Measurements from ENCODE around the gene GPSM3. TPM values are rescaled to one million over a fixed set of nuclear protein-coding genes. Genes with fewer than 3 reads are reported as not detected.
"Not testable (repeated sequence)": the region's sequence is repeated elsewhere in the genome, so short reads cannot be mapped to it uniquely, and the experiment has no call there.

Gene GPSM3
- total RNA-seq, 1 experiment from 2014 or later = 10.0 TPM

GRCh38 chr6:32147401-32148132 lies 44.9 kb downstream of the GPSM3 start:
- DNase-seq (ENCODE audit: low spot score) (no peak), ATAC-seq (no peak)
- H3K4me3 Mint-ChIP-seq = peak overlapping the region; percentile 95
- H3K9me3 Mint-ChIP-seq = no peaks in the 10 kb centered on the region
- peaks cover 46% of the 10 kb centered on the region for H3K4me1 Mint-ChIP-seq
- peaks cover 59% of the 10 kb centered on the region for H3K27me3 Mint-ChIP-seq (ENCODE audit: low read depth)
- ChIA-PET CTCF (interaction anchor here (1.3 to 2.9 kb wide), 5 partner anchors 9 to 691 kb away, joined by 4 to 38 read pairs (median 11); partner anchors contain the start of genes ATF6B, FKBPL and TAP2), POLR2A (no interaction called here)
- H3K36me3 Mint-ChIP-seq = no peaks in the 10 kb centered on the region
- TF ChIP-seq ERG (CRISPR knock-in tag; IDR thresholded peaks at IDR 0.05) (no peak), ZNF138 (CRISPR knock-in tag; conservative IDR thresholded peaks at IDR 0.05) (no peak), ZNF416 (CRISPR knock-in tag; IDR thresholded peaks at IDR 0.05) (no peak), ZNF423 (CRISPR knock-in tag; IDR thresholded peaks at IDR 0.05) (no peak)
- H3K27ac Mint-ChIP-seq = peak overlapping the region; percentile 12; the same call in 1 of the 2 replicates

GRCh38 chr6:32146687-32147086 lies 45.8 kb downstream of the GPSM3 start:
- ChIA-PET POLR2A (interaction anchor here (0.6 to 1.5 kb wide), 4 partner anchors 18 to 99 kb away, joined by 3 to 6 read pairs (median 4); partner anchors contain the start of gene ATF6B), CTCF (interaction anchor here (0.9 to 1.1 kb wide), 2 partner anchors 15 to 16 kb away, joined by 3 read pairs; partner anchors contain the start of gene FKBPL)
- TF ChIP-seq ZNF532 (CRISPR knock-in tag; IDR thresholded peaks at IDR 0.05; ENCODE audit: borderline replicate concordance) = no peak
- TF ChIP-seq ZNF138 (CRISPR knock-in tag; conservative IDR thresholded peaks at IDR 0.05) = no peak
- peak; percentile 55 for TF ChIP-seq PRDM15 (CRISPR knock-in tag; IDR thresholded peaks at IDR 0.05)
- H3K27ac Mint-ChIP-seq = peak overlapping the region; percentile 3; the same call in 1 of the 2 replicates
- DNase-seq (ENCODE audit: low spot score) (no peak), ATAC-seq (no peak)
- H3K4me1 Mint-ChIP-seq = peaks cover 40% of the 10 kb centered on the region
- no peaks in the 10 kb centered on the region for H3K9me3 Mint-ChIP-seq
- H3K4me3 Mint-ChIP-seq = no peak overlapping the region; the same call in 1 of the 2 replicates
- peaks cover 51% of the 10 kb centered on the region for H3K27me3 Mint-ChIP-seq (ENCODE audit: low read depth)
- H3K36me3 Mint-ChIP-seq = no peaks in the 10 kb centered on the region

- POLR2A ChIA-PET = interaction anchor here (0.6 to 1.5 kb wide), 4 partner anchors 17 to 98 kb away, joined by 3 to 6 read pairs (median 4); partner anchors contain the start of gene ATF6B
- peaks cover 38% of the 10 kb centered on the region for H3K4me1 Mint-ChIP-seq
- CTCF ChIA-PET = interaction anchor here (0.9 to 1.1 kb wide), 2 partner anchors 14 to 16 kb away, joined by 3 read pairs; partner anchors contain the start of gene FKBPL
- H3K27ac Mint-ChIP-seq = peak overlapping the region; percentile 3
- H3K27me3 Mint-ChIP-seq (ENCODE audit: low read depth) = peaks cover 47% of the 10 kb centered on the region
- no peaks in the 10 kb centered on the region for H3K9me3 Mint-ChIP-seq
- H3K4me3 Mint-ChIP-seq = no peak overlapping the region
- H3K36me3 Mint-ChIP-seq = no peaks in the 10 kb centered on the region
- DNase-seq (ENCODE audit: low spot score) = no peak
- TF ChIP-seq GABPB1 (CRISPR knock-in tag; IDR thresholded peaks at IDR 0.05) (peak; percentile 90), HMGA2 (CRISPR knock-in tag; IDR thresholded peaks at IDR 0.05) (no peak)
- ATAC-seq = no peak
Measured at GRCh38 chr6:32146287-32146686, 46.2 kb downstream of the GPSM3 start.

GRCh38 chr6:32144238-32144637 lies 48.2 kb downstream of the GPSM3 start:
- H3K9me3 Mint-ChIP-seq; POLR2A ChIA-PET; H3K4me3 Mint-ChIP-seq; H3K27ac Mint-ChIP-seq; CTCF ChIA-PET; DNase-seq (ENCODE audit: low spot score); ATAC-seq; H3K36me3 Mint-ChIP-seq: not testable (repeated sequence)
- H3K27me3 Mint-ChIP-seq (ENCODE audit: low read depth) = peaks cover 33% of the 10 kb centered on the region
- peaks cover 25% of the 10 kb centered on the region for H3K4me1 Mint-ChIP-seq

Small RNA genes within 50 kb of the gene (microRNA-seq; reads per million reads assigned to microRNA genes)
- gene MIR6721 (ENCODE audit: borderline number of aligned reads) = 12.6 reads per million, percentile 31 among the genes with 10 or more reads in this experiment
- not detected for gene MIR6833 (ENCODE audit: borderline number of aligned reads)

Other genes starting within 250 kb of the GPSM3 start
- gene CFB, start 246.5 kb downstream of the GPSM3 start, total RNA-seq (2021) = 1.4 to 2.7 TPM (median 1.4 TPM) in 3 replicates
- 73.8 to 88.7 TPM (median 79.0 TPM) in 3 replicates for gene NELFE, start 233.7 kb downstream of the GPSM3 start, total RNA-seq (2021)
- gene SKIC2, start 233.5 kb downstream of the GPSM3 start, total RNA-seq (2021) = 80.0 to 84.0 TPM (median 81.8 TPM) in 3 replicates
- 13.8 to 16.5 TPM (median 15.7 TPM) in 3 replicates for gene DXO, start 220.5 kb downstream of the GPSM3 start, total RNA-seq (2021)
- 3.8 to 5.2 TPM (median 4.2 TPM) in 3 replicates for gene C4A, start 210.6 kb downstream of the GPSM3 start, total RNA-seq (2021)
- 3.7 to 5.1 TPM (median 5.0 TPM) in 3 replicates for gene C4B, start 177.8 kb downstream of the GPSM3 start, total RNA-seq (2021)
- gene CYP21A2, start 154.2 kb downstream of the GPSM3 start, total RNA-seq (2021) = 1.2 to 1.5 TPM (median 1.4 TPM) in 3 replicates
- 6.4 to 10.9 TPM (median 9.0 TPM) in 3 replicates for gene TNXB, start 83.3 kb downstream of the GPSM3 start, total RNA-seq (2021)
- gene ATF6B, start 64.4 kb downstream of the GPSM3 start, total RNA-seq (2021) = 46.1 to 49.1 TPM (median 47.5 TPM) in 3 replicates
- 8.2 to 9.0 TPM (median 8.4 TPM) in 3 replicates for gene FKBPL, start 62.4 kb downstream of the GPSM3 start, total RNA-seq (2021)
- gene PRRT1, start 40.7 kb downstream of the GPSM3 start, total RNA-seq (2021) = 1.4 to 2.2 TPM (median 1.6 TPM) in 3 replicates
- gene PPT2, start 38.5 kb downstream of the GPSM3 start, total RNA-seq (2021) = 30.0 to 33.8 TPM (median 31.6 TPM) in 3 replicates
- 15.7 to 17.5 TPM (median 17.4 TPM) in 3 replicates for gene EGFL8, start 28.0 kb downstream of the GPSM3 start, total RNA-seq (2021)
- 84.5 to 88.9 TPM (median 87.5 TPM) in 3 replicates for gene AGPAT1, start 16.6 kb downstream of the GPSM3 start, total RNA-seq (2021)
- gene RNF5, start 14.2 kb downstream of the GPSM3 start, total RNA-seq (2021) = 108 to 114 TPM (median 111 TPM) in 3 replicates
- gene AGER, start 8.4 kb downstream of the GPSM3 start, total RNA-seq (2021) = 17.7 to 20.0 TPM (median 18.1 TPM) in 3 replicates
- gene PBX2, start 2.4 kb downstream of the GPSM3 start, total RNA-seq (2021) = 130 to 165 TPM (median 150 TPM) in 3 replicates
- 2.4 to 2.6 TPM (median 2.6 TPM) in 3 replicates for gene NOTCH4, start 31.4 kb upstream of the GPSM3 start, total RNA-seq (2021)
- not detected in 3 replicates for gene TSBP1, start 179.3 kb upstream of the GPSM3 start, total RNA-seq (2021)
- gene BTNL2, start 214.5 kb upstream of the GPSM3 start, total RNA-seq (2021) = not detected in 3 replicates
- gene HLA-DRA, start 247.2 kb upstream of the GPSM3 start, total RNA-seq (2021) = 2.8 to 3.9 TPM (median 3.6 TPM) in 3 replicates